Fibroblast of lung (primary cell): ENCODE results near the gene RBM39. TPM values are rescaled to one million over a fixed set of nuclear protein-coding genes. Genes with fewer than 3 reads are reported as not detected.
"Not testable (repeated sequence)": the region's sequence is repeated elsewhere in the genome, so short reads cannot be mapped to it uniquely, and the experiment has no call there.

Experiments
- DNase-seq, 2 donors: peaks; one replicate each; pipeline versions ENCODE4 v3.0.0 to v3.0.0-alpha.2; 2010; ENCODE audit warnings: low read depth in 2 of 2
- H2AFZ ChIP-seq: 2 replicates; pipeline ENCODE4 v1.5.1; 2012; ENCODE audit warnings: low read length, control low read depth, inconsistent platforms
- H3K27ac ChIP-seq: 2 replicates; pipeline ENCODE4 v1.5.1; 2011; ENCODE audit warnings: low read length, control low read depth; ENCODE audit not compliant: insufficient read depth
- H3K27me3 ChIP-seq: 2 replicates; pipeline ENCODE4 v1.5.1; 2011; ENCODE audit warnings: mild to moderate bottlenecking, low read length; ENCODE audit not compliant: control insufficient read depth, insufficient read depth
- H3K36me3 ChIP-seq: 2 replicates; pipeline ENCODE4 v1.5.1; 2011; ENCODE audit warnings: low read length; ENCODE audit not compliant: control insufficient read depth, insufficient read depth
- H3K4me1 ChIP-seq: 2 replicates; pipeline ENCODE4 v1.5.1; 2011; ENCODE audit warnings: low read length; ENCODE audit not compliant: control insufficient read depth, insufficient read depth; ENCODE audit errors: extremely low read depth
- H3K4me2 ChIP-seq: 2 replicates; pipeline ENCODE4 v1.5.1; 2011; ENCODE audit warnings: low read length, control low read depth; ENCODE audit not compliant: insufficient read depth; ENCODE audit errors: extremely low read depth
- H3K4me3 ChIP-seq, 4 experiments: fragments of 200-600 bp in 1 of 4; sonication (generic) in 1 of 4; replicated peaks in 1 of 4; 2 replicates each; pipeline ENCODE4 v1.5.1; 2011 to 2016; ENCODE audit warnings: low read length in 4 of 4, low read depth in 3 of 4, mild to moderate bottlenecking in 3 of 4, control low read depth in 2 of 4, inconsistent platforms in 1 of 4, mixed read lengths in 1 of 4; ENCODE audit not compliant: insufficient read depth in 1 of 4; ENCODE audit errors: control extremely low read depth in 1 of 4
- H3K79me2 ChIP-seq: 2 replicates; pipeline ENCODE4 v1.5.1; 2012; ENCODE audit warnings: mild to moderate bottlenecking, low read length, inconsistent platforms; ENCODE audit not compliant: control insufficient read depth, insufficient read depth
- H3K9ac ChIP-seq: 2 replicates; pipeline ENCODE4 v1.5.1; 2011; ENCODE audit warnings: mild to moderate bottlenecking, low read length, control low read depth; ENCODE audit not compliant: insufficient read depth
- H3K9me3 ChIP-seq: 2 replicates; pipeline ENCODE4 v1.5.1; 2012; ENCODE audit warnings: low read depth, low read length; ENCODE audit not compliant: control insufficient read depth, insufficient read depth
- H4K20me1 ChIP-seq: 2 replicates; pipeline ENCODE4 v1.5.1; 2011; ENCODE audit warnings: low read length; ENCODE audit not compliant: control insufficient read depth, insufficient read depth; ENCODE audit errors: extremely low read depth
- EZH2 ChIP-seq: IDR thresholded peaks from 2 replicates; pipeline ENCODE4 v1.5.1; 2012; ENCODE audit warnings: low read length, control low read depth, mild to moderate bottlenecking; ENCODE audit errors: missing control alignments
- polyA plus RNA-seq, 2 donors: library from polyadenylated mRNA; depleted of rRNA in 1 of 2; stranded (reverse) in 1 of 2; unstranded in 1 of 2; fragments of >200 nt; gene quantifications; 2 replicates each; pipeline ENCODE4 v1.2.1, GENCODE V29; 2011 to 2012; ENCODE audit warnings: missing spikeins in 1 of 2
- total RNA-seq: library from RNA; depleted of rRNA; stranded (reverse); fragments of >200 nt; gene quantifications from 2 replicates; pipeline ENCODE4 v1.2.1, GENCODE V29; 2014
- TF ChIP-seq, protein P1 (sequence below), 2 donors: IDR thresholded peaks in 1 of 2; conservative IDR thresholded peaks in 1 of 2; 1 replicate in 1 of 2; 2 replicates in 1 of 2; pipeline ENCODE4 v1.5.1; 2011 to 2012; ENCODE audit warnings: low read length in 2 of 2, control low read depth in 1 of 2, inconsistent platforms in 1 of 2, low read depth in 1 of 2, mild to moderate bottlenecking in 1 of 2

The RBM39 gene
- total and polyA plus RNA-seq, 2 donors (not counting 1 experiment from before 2014, with no cell fraction given) = 57.7 to 465 TPM

GRCh38 chr20:35767683-35768481 lies 25.8 kb upstream of the RBM39 start:
- DNase-seq = peak in 1 of 2 donors; percentile 25
- peak overlapping the region; percentile 13 for H3K9ac ChIP-seq
- H3K4me2 ChIP-seq = peak overlapping the region; percentile 50

GRCh38 chr20:35766843-35767242 lies 24.8 kb upstream of the RBM39 start:
- no peaks in the 10 kb centered on the region for H3K9me3 ChIP-seq
- no peak overlapping the region for H3K9ac ChIP-seq
- no peak overlapping the region for H3K27ac ChIP-seq
- H3K4me3 ChIP-seq = no peak overlapping the region
- H3K4me2 ChIP-seq = no peak overlapping the region
- H3K4me1 ChIP-seq = peaks cover 17% of the 10 kb centered on the region
- TF ChIP-seq EZH2 = no peak
- TF ChIP-seq, protein P1, sequence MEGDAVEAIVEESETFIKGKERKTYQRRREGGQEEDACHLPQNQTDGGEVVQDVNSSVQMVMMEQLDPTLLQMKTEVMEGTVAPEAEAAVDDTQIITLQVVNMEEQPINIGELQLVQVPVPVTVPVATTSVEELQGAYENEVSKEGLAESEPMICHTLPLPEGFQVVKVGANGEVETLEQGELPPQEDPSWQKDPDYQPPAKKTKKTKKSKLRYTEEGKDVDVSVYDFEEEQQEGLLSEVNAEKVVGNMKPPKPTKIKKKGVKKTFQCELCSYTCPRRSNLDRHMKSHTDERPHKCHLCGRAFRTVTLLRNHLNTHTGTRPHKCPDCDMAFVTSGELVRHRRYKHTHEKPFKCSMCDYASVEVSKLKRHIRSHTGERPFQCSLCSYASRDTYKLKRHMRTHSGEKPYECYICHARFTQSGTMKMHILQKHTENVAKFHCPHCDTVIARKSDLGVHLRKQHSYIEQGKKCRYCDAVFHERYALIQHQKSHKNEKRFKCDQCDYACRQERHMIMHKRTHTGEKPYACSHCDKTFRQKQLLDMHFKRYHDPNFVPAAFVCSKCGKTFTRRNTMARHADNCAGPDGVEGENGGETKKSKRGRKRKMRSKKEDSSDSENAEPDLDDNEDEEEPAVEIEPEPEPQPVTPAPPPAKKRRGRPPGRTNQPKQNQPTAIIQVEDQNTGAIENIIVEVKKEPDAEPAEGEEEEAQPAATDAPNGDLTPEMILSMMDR (conservative IDR thresholded peaks at IDR 0.05 in 1 of 2, IDR thresholded peaks at IDR 0.05 in 1 of 2; ENCODE audit: low read depth in 1 of 2, low read length in 2 of 2) = no peak
- H3K36me3 ChIP-seq = no peaks in the 10 kb centered on the region
- no peak for DNase-seq
- no peaks in the 10 kb centered on the region for H3K79me2 ChIP-seq
- no peaks in the 10 kb centered on the region for H4K20me1 ChIP-seq
- no peak overlapping the region for H2AFZ ChIP-seq
- no peaks in the 10 kb centered on the region for H3K27me3 ChIP-seq

More at GRCh38 chr20:35767683-35768481, 25.8 kb upstream of the RBM39 start:
- Histone ChIP-seq H3K27ac (peak overlapping the region; percentile 85), H3K4me3 (no peak overlapping the region), H3K36me3 (no peaks in the 10 kb centered on the region), H3K27me3 (no peaks in the 10 kb centered on the region), H4K20me1 (no peaks in the 10 kb centered on the region), H2AFZ (peak overlapping the region; percentile 91), H3K79me2 (peaks cover 7% of the 10 kb centered on the region), H3K4me1 (peaks cover 17% of the 10 kb centered on the region), H3K9me3 (no peaks in the 10 kb centered on the region)
- no peak for TF ChIP-seq EZH2
- TF ChIP-seq, protein P1 (conservative IDR thresholded peaks at IDR 0.05 in 1 of 2, IDR thresholded peaks at IDR 0.05 in 1 of 2; ENCODE audit: low read depth in 1 of 2, low read length in 2 of 2) = no peak

DNA sequence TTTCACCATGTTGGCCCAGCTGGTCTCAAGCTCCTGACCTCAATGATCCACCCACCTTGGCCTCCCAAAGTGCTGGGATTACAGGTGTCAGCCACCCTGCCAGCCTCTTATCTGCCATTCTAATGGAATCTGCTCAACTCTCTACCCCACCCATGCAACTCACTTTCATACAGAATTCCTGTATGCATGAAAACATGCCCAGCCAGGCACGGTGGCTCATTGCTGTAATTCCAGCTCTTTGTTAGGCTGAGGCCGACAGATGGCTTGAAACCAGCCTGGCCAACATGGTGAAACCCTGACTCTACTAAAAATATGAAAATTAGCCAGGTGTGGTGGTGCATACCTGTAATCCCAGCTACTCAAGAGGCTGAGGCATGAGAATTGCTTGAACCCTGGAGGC lies 22.9 kb upstream of the RBM39 start:
- not testable (repeated sequence) for H2AFZ ChIP-seq, H3K9me3 ChIP-seq, H3K79me2 ChIP-seq, H4K20me1 ChIP-seq, H3K27me3 ChIP-seq, DNase-seq, H3K4me3 ChIP-seq, H3K36me3 ChIP-seq, H3K4me2 ChIP-seq, H3K27ac ChIP-seq, H3K9ac ChIP-seq
- peaks cover 15% of the 10 kb centered on the region for H3K4me1 ChIP-seq
